Endothelial cell of umbilical vein (primary cell): ENCODE data around the gene CTDP1. TPM values are rescaled to one million over a fixed set of nuclear protein-coding genes. Genes with fewer than 3 reads are reported as not detected.

Source experiments
- BruUV-seq: library from RNA; stranded (reverse); fragments of 400-500 nt; replicated peaks from 2 replicates; lab custom pipeline; 2021; lab: Mats Ljungman, UMichigan
- CTCF ChIA-PET: fragments of 300-600, 350-600 bp; sonication (Branson Sonifier 250); formaldehyde crosslinking; loops from one replicate; lab custom pipeline; 2021; ENCODE audit warnings: antibody characterized with exemption, inconsistent platforms; lab: Charles Lee
- POLR2A ChIA-PET: fragments of 300-600, 350-600 bp; sonication (Branson Sonifier 250); formaldehyde crosslinking; loops from one replicate; lab custom pipeline; 2021; ENCODE audit warnings: antibody characterized with exemption, inconsistent platforms; lab: Charles Lee
- DNase-seq: peaks from one replicate; pipeline ENCODE4 v3.0.0-alpha.2; 2011; ENCODE audit warnings: low read depth, low spot score
- FAIRE-seq: peaks from 2 replicates; lab custom pipeline; 2011; peaks lifted over from hg19 to GRCh38; lab: Jason Lieb, UNC
- H2AFZ ChIP-seq: 2 replicates; pipeline ENCODE4 v1.6.0; 2012; ENCODE audit warnings: low read depth, low read length, control low read depth, inconsistent platforms
- H3K27ac ChIP-seq: 2 replicates; pipeline ENCODE4 v1.5.1; 2011; ENCODE audit warnings: low read depth, mild to moderate bottlenecking, control low read depth, low read length, moderate library complexity; ENCODE audit not compliant: insufficient read depth
- H3K27me3 ChIP-seq, 2 experiments: 2 replicates each; pipeline versions ENCODE4 v1.6.0 to v1.6.1; 2011; ENCODE audit warnings: low read length in 2 of 2, mixed read lengths in 1 of 2; ENCODE audit not compliant: control insufficient read depth in 2 of 2, insufficient read depth in 2 of 2
- H3K36me3 ChIP-seq, 2 experiments: 2 replicates in 1 of 2; 3 replicates in 1 of 2; pipeline ENCODE4 v1.5.1; 2011; ENCODE audit warnings: low read length in 2 of 2, mild to moderate bottlenecking in 1 of 2, moderate library complexity in 1 of 2; ENCODE audit not compliant: control insufficient read depth in 2 of 2, insufficient read depth in 2 of 2; ENCODE audit errors: extremely low read depth in 1 of 2
- H3K4me1 ChIP-seq: 3 replicates; pipeline ENCODE4 v1.5.1; 2011; ENCODE audit warnings: mild to moderate bottlenecking, low read length; ENCODE audit not compliant: control insufficient read depth, insufficient read depth; ENCODE audit errors: extremely low read depth
- H3K4me2 ChIP-seq: 2 replicates; pipeline ENCODE4 v1.6.1; 2011; ENCODE audit warnings: low read length, control low read depth, mixed read lengths; ENCODE audit not compliant: insufficient read depth
- H3K4me3 ChIP-seq, 3 experiments: fragments of 200-600 bp in 1 of 3; sonication (generic), shearing (Covaris generic) in 1 of 3; replicated peaks in 1 of 3; 2 replicates each; pipeline ENCODE4 v1.5.1; 2011 to 2016; ENCODE audit warnings: control low read depth in 3 of 3, low read length in 3 of 3, mild to moderate bottlenecking in 2 of 3, inconsistent platforms in 1 of 3, low read depth in 1 of 3, moderate library complexity in 1 of 3; ENCODE audit not compliant: insufficient read depth in 1 of 3
- H3K79me2 ChIP-seq: 2 replicates; pipeline ENCODE4 v1.6.0; 2012; ENCODE audit warnings: low read length, inconsistent platforms; ENCODE audit not compliant: control insufficient read depth, insufficient read depth
- H3K9ac ChIP-seq: replicated peaks from 2 replicates; pipeline ENCODE3; 2011; ENCODE audit warnings: low read length, control low read depth; ENCODE audit not compliant: insufficient read depth; ENCODE audit errors: extremely low read depth
- H3K9me1 ChIP-seq: replicated peaks from 3 replicates; pipeline ENCODE4 v1.6.0; 2011; ENCODE audit warnings: mild to moderate bottlenecking, low read length; ENCODE audit not compliant: control insufficient read depth, insufficient read depth; ENCODE audit errors: extremely low read depth
- H3K9me3 ChIP-seq: replicated peaks from 2 replicates; pipeline ENCODE4 v1.5.1; 2012; ENCODE audit warnings: low read length, inconsistent platforms; ENCODE audit not compliant: control insufficient read depth, insufficient read depth
- H4K20me1 ChIP-seq: replicated peaks from 2 replicates; pipeline ENCODE3; 2011; ENCODE audit warnings: mild to moderate bottlenecking, low read length; ENCODE audit not compliant: control insufficient read depth, insufficient read depth; ENCODE audit errors: extremely low read depth
- CTCF ChIP-seq, 2 donors: IDR thresholded peaks; 1 replicate in 1 of 2; 2 replicates in 1 of 2; pipeline ENCODE4 v1.5.1; 2011; ENCODE audit warnings: low read length in 2 of 2, mild to moderate bottlenecking in 2 of 2, moderate library complexity in 2 of 2, control low read depth in 1 of 2, inconsistent platforms in 1 of 2, low read depth in 1 of 2; ENCODE audit not compliant: insufficient read depth in 1 of 2; ENCODE audit errors: extremely low read depth in 1 of 2
- EZH2 ChIP-seq: IDR thresholded peaks from 2 replicates; pipeline ENCODE4 v1.6.1; 2012; ENCODE audit warnings: borderline replicate concordance, low read depth, mild to moderate bottlenecking, moderate library complexity, low read length, inconsistent platforms; ENCODE audit not compliant: severe bottlenecking
- FOS ChIP-seq: IDR thresholded peaks from 2 replicates; pipeline ENCODE4 v1.6.1; 2011; ENCODE audit warnings: mild to moderate bottlenecking, low read length, moderate library complexity, borderline replicate concordance; ENCODE audit not compliant: insufficient read depth
- GATA2 ChIP-seq: IDR thresholded peaks from 2 replicates; pipeline ENCODE4 v1.7.0; 2011; ENCODE audit warnings: low read depth, mild to moderate bottlenecking, moderate library complexity, mixed read lengths, low read length; ENCODE audit not compliant: insufficient read length, insufficient read depth
- JUN ChIP-seq: IDR thresholded peaks from 2 replicates; pipeline ENCODE4 v1.6.1; 2011; ENCODE audit warnings: borderline replicate concordance, low read depth; ENCODE audit not compliant: insufficient read length, insufficient read depth
- MYC ChIP-seq: IDR thresholded peaks from one replicate; pipeline ENCODE4 v1.6.1; 2011; ENCODE audit warnings: mild to moderate bottlenecking, low read depth, low read length
- POLR2A ChIP-seq: IDR thresholded peaks from 2 replicates; pipeline ENCODE4 v1.6.1; 2012; ENCODE audit warnings: low read depth, mild to moderate bottlenecking, control low read depth, low read length
- POLR2AphosphoS5 ChIP-seq: IDR thresholded peaks from 2 replicates; pipeline ENCODE4 v1.6.1; 2012; ENCODE audit warnings: low read depth, mild to moderate bottlenecking, control low read depth, low read length, moderate library complexity; ENCODE audit not compliant: insufficient read depth
- dilution Hi-C: fragments of 300-500 bp; cut with MboI; formaldehyde crosslinking; loops from one replicate; pipeline ENCODE4 v1.15.0; 2019; ENCODE audit warnings: low sequenced_read_pairs; ENCODE audit not compliant: extremely low pct_ligation_motif_present
- intact Hi-C: fragments of 100-400 bp; cut with micrococcal nuclease; formaldehyde crosslinking; loops from one replicate; pipeline ENCODE4 v1.10.0; 2022
- polyA plus RNA-seq, 4 experiments: library from polyadenylated mRNA; depleted of rRNA in 3 of 4; stranded (reverse) in 3 of 4; unstranded in 1 of 4; fragments of >200 nt; gene quantifications; 2 replicates each; pipeline versions ENCODE4 v1.2.1 to v1.2.3, GENCODE V29; 2011 to 2012; ENCODE audit warnings: missing spikeins in 1 of 4
- total RNA-seq: library from RNA; stranded (reverse); gene quantifications from 2 replicates; pipeline ENCODE4 v1.2.3, GENCODE V29; 2021
- TF ChIP-seq, protein P1 (sequence below): IDR thresholded peaks from 2 replicates; pipeline ENCODE4 v1.6.1; 2011; ENCODE audit not compliant: insufficient read depth, insufficient read length

The CTDP1 gene
- total and polyA plus RNA-seq, 2 donors (not counting 3 experiments of a cell fraction or from before 2014, with no cell fraction given): 15.3 to 27.6 TPM

DNA sequence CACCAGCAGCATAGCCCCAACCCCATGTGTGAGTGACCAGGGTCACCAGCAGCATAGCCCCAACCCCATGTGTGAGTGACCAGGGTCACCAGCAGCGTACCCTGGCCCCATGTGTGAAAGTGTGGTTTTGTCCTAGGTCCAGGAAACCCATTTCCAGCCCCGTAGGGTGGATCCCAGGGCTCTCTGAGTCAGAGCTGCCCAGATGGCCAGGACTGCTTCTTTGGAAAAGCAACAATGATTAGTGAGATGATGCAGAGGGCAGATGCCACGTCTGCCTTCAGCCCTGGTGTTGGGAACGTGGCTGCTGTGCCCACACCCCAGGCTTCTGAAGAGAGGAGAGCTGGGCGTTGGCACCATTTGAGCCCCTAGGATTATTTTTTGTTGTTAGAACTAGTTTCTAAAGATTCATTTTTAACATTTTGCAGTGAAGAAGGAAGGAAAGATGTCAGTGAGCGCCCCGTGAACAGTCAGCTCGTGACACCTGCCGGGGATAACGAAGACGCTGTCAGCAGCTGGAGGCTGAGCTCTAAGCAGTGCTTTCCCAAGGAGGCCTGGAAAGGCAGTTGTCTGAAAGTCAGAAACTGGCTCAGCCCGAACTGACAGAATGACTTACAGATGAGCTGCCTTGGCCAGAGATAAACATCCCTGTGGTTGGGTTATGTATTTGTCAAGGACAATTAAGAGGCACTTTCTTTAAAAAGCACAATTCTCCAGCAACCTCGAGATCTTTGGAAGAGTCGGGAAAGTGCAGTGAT is 86.1 kb downstream of the CTDP1 start:
- Histone ChIP-seq H3K9ac (no peak overlapping the region), H4K20me1 (no peaks in the 10 kb centered on the region), H3K27me3 (no peaks in the 10 kb centered on the region), H3K9me1 (no peaks in the 10 kb centered on the region), H3K36me3 (no peaks in the 10 kb centered on the region), H2AFZ (no peak overlapping the region), H3K4me2 (no peak overlapping the region), H3K27ac (no peak overlapping the region), H3K79me2 (no peaks in the 10 kb centered on the region), H3K4me3 (no peak overlapping the region), H3K9me3 (no peaks in the 10 kb centered on the region), H3K4me1 (no peaks in the 10 kb centered on the region)
- CTCF ChIA-PET: no interaction called here
- dilution Hi-C loops: no loop called here
- DNase-seq (no peak), FAIRE-seq (no peak)
- intact Hi-C loops: no loop called here
- no peak for TF ChIP-seq JUN
- TF ChIP-seq GATA2: no peak
- TF ChIP-seq MYC: no peak
- TF ChIP-seq, protein P1, sequence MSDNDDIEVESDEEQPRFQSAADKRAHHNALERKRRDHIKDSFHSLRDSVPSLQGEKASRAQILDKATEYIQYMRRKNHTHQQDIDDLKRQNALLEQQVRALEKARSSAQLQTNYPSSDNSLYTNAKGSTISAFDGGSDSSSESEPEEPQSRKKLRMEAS: no peak
- no peak for TF ChIP-seq EZH2
- TF ChIP-seq FOS: no peak
- TF ChIP-seq CTCF (IDR thresholded peaks at IDR 0.05; ENCODE audit: extremely low read depth in 1 of 2, insufficient read depth in 1 of 2, low read depth in 1 of 2, low read length in 2 of 2): no peak
- TF ChIP-seq POLR2AphosphoS5: no peak
- TF ChIP-seq POLR2A: no peak
- POLR2A ChIA-PET: no interaction called here
- BruUV-seq: no TSS peak
